Measurements from ENCODE around the gene ZBTB7C.

The ZBTB7C gene

GRCh38 chr18:48142994-48143393, 266.2 kb downstream of the ZBTB7C start:
- TF ChIP-seq POLR2AphosphoS5 (IDR thresholded peaks at IDR 0.05; ENCODE audit: low read depth, low read length) = no peak
- no peak for TF ChIP-seq REST (IDR thresholded peaks at IDR 0.05; ENCODE audit: insufficient read depth in 1 of 2, low read depth in 2 of 2, low read length in 2 of 2)
- no peak for TF ChIP-seq FOXP2 (optimal IDR thresholded peaks at IDR 0.05; ENCODE audit: borderline replicate concordance, extremely low read depth, extremely low read length, insufficient read depth)
- no peak for TF ChIP-seq SIN3A (IDR thresholded peaks at IDR 0.05; ENCODE audit: borderline replicate concordance, insufficient read depth, low read length)
- no peak for TF ChIP-seq TAF1 (IDR thresholded peaks at IDR 0.05; ENCODE audit: borderline replicate concordance, insufficient read depth, low read length)

GRCh38 chr18:48142353-48142752, 266.8 kb downstream of the ZBTB7C start:
- TF ChIP-seq FOXP2 (optimal IDR thresholded peaks at IDR 0.05; ENCODE audit: borderline replicate concordance, extremely low read depth, extremely low read length, insufficient read depth) = no peak
- TF ChIP-seq REST (IDR thresholded peaks at IDR 0.05; ENCODE audit: insufficient read depth in 1 of 2, low read depth in 2 of 2, low read length in 2 of 2) = no peak
- TF ChIP-seq TAF1 (IDR thresholded peaks at IDR 0.05; ENCODE audit: borderline replicate concordance, insufficient read depth, low read length) = no peak
- no peak for TF ChIP-seq SIN3A (IDR thresholded peaks at IDR 0.05; ENCODE audit: borderline replicate concordance, insufficient read depth, low read length)
- TF ChIP-seq POLR2AphosphoS5 (IDR thresholded peaks at IDR 0.05; ENCODE audit: low read depth, low read length) = no peak

- TF ChIP-seq SIN3A (IDR thresholded peaks at IDR 0.05; ENCODE audit: borderline replicate concordance, insufficient read depth, low read length) (no peak), REST (IDR thresholded peaks at IDR 0.05; ENCODE audit: insufficient read depth in 1 of 2, low read depth in 2 of 2, low read length in 2 of 2) (no peak), TAF1 (IDR thresholded peaks at IDR 0.05; ENCODE audit: borderline replicate concordance, insufficient read depth, low read length) (no peak), POLR2AphosphoS5 (IDR thresholded peaks at IDR 0.05; ENCODE audit: low read depth, low read length) (no peak), FOXP2 (optimal IDR thresholded peaks at IDR 0.05; ENCODE audit: borderline replicate concordance, extremely low read depth, extremely low read length, insufficient read depth) (no peak)
These were observed 268.5 kb downstream of the ZBTB7C start for GRCh38 chr18:48140731-48141130.

- no peak for TF ChIP-seq POLR2AphosphoS5 (IDR thresholded peaks at IDR 0.05; ENCODE audit: low read depth, low read length)
- TF ChIP-seq FOXP2 (optimal IDR thresholded peaks at IDR 0.05; ENCODE audit: borderline replicate concordance, extremely low read depth, extremely low read length, insufficient read depth) = no peak
- no peak for TF ChIP-seq SIN3A (IDR thresholded peaks at IDR 0.05; ENCODE audit: borderline replicate concordance, insufficient read depth, low read length)
- no peak for TF ChIP-seq REST (IDR thresholded peaks at IDR 0.05; ENCODE audit: insufficient read depth in 1 of 2, low read depth in 2 of 2, low read length in 2 of 2)
- no peak for TF ChIP-seq TAF1 (IDR thresholded peaks at IDR 0.05; ENCODE audit: borderline replicate concordance, insufficient read depth, low read length)
These were observed 269.5 kb downstream of the ZBTB7C start for GRCh38 chr18:48139431-48140347.
